Measurements from ENCODE around the gene OPN4.

DNA sequence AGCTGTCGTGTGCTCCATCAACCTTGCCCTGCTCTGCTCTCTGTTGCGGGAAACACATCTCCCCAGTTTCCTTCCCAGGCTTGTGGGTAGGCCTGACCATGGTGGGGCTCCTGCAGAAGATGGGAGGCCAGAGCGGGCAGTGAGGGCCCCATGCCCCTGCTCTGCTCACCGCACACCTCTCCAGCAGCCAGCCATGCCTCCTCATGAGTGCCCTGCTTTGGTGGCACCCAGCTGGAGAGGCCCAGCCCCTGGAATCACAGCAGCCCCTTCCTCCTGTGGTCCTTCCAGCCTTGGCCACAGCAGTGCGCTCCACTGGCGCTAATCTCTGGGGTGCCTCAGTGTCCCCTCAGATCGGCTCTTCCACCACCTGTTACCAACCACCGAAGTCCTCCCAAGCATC, 4.2 kb upstream of the OPN4 start:
- TF ChIP-seq, protein P1, sequence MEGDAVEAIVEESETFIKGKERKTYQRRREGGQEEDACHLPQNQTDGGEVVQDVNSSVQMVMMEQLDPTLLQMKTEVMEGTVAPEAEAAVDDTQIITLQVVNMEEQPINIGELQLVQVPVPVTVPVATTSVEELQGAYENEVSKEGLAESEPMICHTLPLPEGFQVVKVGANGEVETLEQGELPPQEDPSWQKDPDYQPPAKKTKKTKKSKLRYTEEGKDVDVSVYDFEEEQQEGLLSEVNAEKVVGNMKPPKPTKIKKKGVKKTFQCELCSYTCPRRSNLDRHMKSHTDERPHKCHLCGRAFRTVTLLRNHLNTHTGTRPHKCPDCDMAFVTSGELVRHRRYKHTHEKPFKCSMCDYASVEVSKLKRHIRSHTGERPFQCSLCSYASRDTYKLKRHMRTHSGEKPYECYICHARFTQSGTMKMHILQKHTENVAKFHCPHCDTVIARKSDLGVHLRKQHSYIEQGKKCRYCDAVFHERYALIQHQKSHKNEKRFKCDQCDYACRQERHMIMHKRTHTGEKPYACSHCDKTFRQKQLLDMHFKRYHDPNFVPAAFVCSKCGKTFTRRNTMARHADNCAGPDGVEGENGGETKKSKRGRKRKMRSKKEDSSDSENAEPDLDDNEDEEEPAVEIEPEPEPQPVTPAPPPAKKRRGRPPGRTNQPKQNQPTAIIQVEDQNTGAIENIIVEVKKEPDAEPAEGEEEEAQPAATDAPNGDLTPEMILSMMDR (IDR thresholded peaks at IDR 0.05), result no peak
- TF ChIP-seq POLR2A (IDR thresholded peaks at IDR 0.05), result no peak
